Mesenchymal stem cell (in vitro differentiated cells and primary cell): ENCODE results near the gene ARHGAP42.

Source experiments
- DNase-seq: peaks from one replicate; pipeline ENCODE4 v3.0.0-alpha.2; 2013
- H2AFZ ChIP-seq: one replicate; pipeline ENCODE4 v1.6.1; 2013; ENCODE audit warnings: low read depth, mild to moderate bottlenecking, control low read depth, inconsistent platforms, low read length, moderate library complexity
- H2AK5ac ChIP-seq: 2 replicates; pipeline ENCODE4 v1.6.1; 2013; ENCODE audit warnings: low read length, moderate library complexity, mild to moderate bottlenecking, inconsistent platforms; ENCODE audit not compliant: severe bottlenecking
- H2BK120ac ChIP-seq: one replicate; pipeline ENCODE4 v1.6.1; 2013; ENCODE audit warnings: low read depth, mild to moderate bottlenecking, inconsistent platforms, low read length, moderate library complexity
- H2BK12ac ChIP-seq, 2 experiments: one replicate each; pipeline ENCODE4 v1.6.1; 2013; ENCODE audit warnings: inconsistent platforms in 2 of 2, low read length in 2 of 2, mild to moderate bottlenecking in 2 of 2, moderate library complexity in 2 of 2, control low read depth in 1 of 2
- H2BK15ac ChIP-seq: one replicate; pipeline ENCODE4 v1.6.1; 2013; ENCODE audit warnings: mild to moderate bottlenecking, low read depth, inconsistent platforms; ENCODE audit not compliant: poor library complexity, severe bottlenecking
- H2BK5ac ChIP-seq: 2 replicates; pipeline ENCODE4 v1.6.1; 2013; ENCODE audit warnings: low read depth, mild to moderate bottlenecking, low read length, control low read depth, inconsistent platforms; ENCODE audit not compliant: poor library complexity, severe bottlenecking
- H3K14ac ChIP-seq, 2 experiments: one replicate each; pipeline ENCODE4 v1.6.1; 2013; ENCODE audit warnings: inconsistent platforms in 2 of 2, low read length in 2 of 2, control low read depth in 1 of 2, mild to moderate bottlenecking in 1 of 2, moderate library complexity in 1 of 2
- H3K18ac ChIP-seq, 2 experiments: one replicate each; pipeline ENCODE4 v1.6.1; 2013; ENCODE audit warnings: inconsistent platforms in 2 of 2, low read length in 2 of 2, control low read depth in 1 of 2, low read depth in 1 of 2, mild to moderate bottlenecking in 1 of 2
- H3K23ac ChIP-seq, 2 experiments: one replicate each; pipeline ENCODE4 v1.6.1; 2013; ENCODE audit warnings: inconsistent platforms in 2 of 2, low read length in 2 of 2, mild to moderate bottlenecking in 2 of 2, moderate library complexity in 2 of 2, control low read depth in 1 of 2
- H3K27ac ChIP-seq: 2 replicates; pipeline ENCODE4 v1.5.1; 2013; ENCODE audit warnings: mild to moderate bottlenecking, moderate library complexity, low read length, control low read depth, inconsistent platforms; ENCODE audit not compliant: poor library complexity, severe bottlenecking
- H3K27me3 ChIP-seq, 2 experiments: 2 replicates each; pipeline versions ENCODE4 v1.6.1 to v1.7.0; 2013; ENCODE audit warnings: low read length in 2 of 2, mild to moderate bottlenecking in 2 of 2, moderate library complexity in 2 of 2, control low read depth in 1 of 2, inconsistent platforms in 1 of 2; ENCODE audit not compliant: control insufficient read depth in 1 of 2, insufficient read depth in 1 of 2
- H3K36me3 ChIP-seq, 2 experiments: 2 replicates each; pipeline versions ENCODE4 v1.6.1 to v1.7.0; 2013; ENCODE audit warnings: low read length in 2 of 2, control low read depth in 1 of 2, inconsistent platforms in 1 of 2, low read depth in 1 of 2, mild to moderate bottlenecking in 1 of 2; ENCODE audit not compliant: insufficient read depth in 2 of 2, control insufficient read depth in 1 of 2
- H3K4ac ChIP-seq, 2 experiments: one replicate each; pipeline ENCODE4 v1.6.1; 2013; ENCODE audit warnings: inconsistent platforms in 2 of 2, low read length in 2 of 2, mild to moderate bottlenecking in 2 of 2, moderate library complexity in 2 of 2, control low read depth in 1 of 2, low read depth in 1 of 2
- H3K4me1 ChIP-seq: 2 replicates; pipeline ENCODE4 v1.6.1; 2013; ENCODE audit warnings: low read depth, low read length, control low read depth; ENCODE audit not compliant: control insufficient read depth, insufficient read depth
- H3K4me2 ChIP-seq: 2 replicates; pipeline ENCODE4 v1.6.1; 2013; ENCODE audit warnings: low read length, mild to moderate bottlenecking, inconsistent platforms; ENCODE audit not compliant: poor library complexity, severe bottlenecking
- H3K4me3 ChIP-seq, 2 experiments: 2 replicates each; pipeline versions ENCODE4 v1.5.1 to v1.7.0; 2013; ENCODE audit warnings: low read length in 2 of 2, mild to moderate bottlenecking in 2 of 2, control low read depth in 1 of 2, low read depth in 1 of 2; ENCODE audit not compliant: insufficient read depth in 1 of 2
- H3K79me1 ChIP-seq: replicated peaks from 2 replicates; pipeline ENCODE4 v1.6.1; 2013; ENCODE audit warnings: mild to moderate bottlenecking, control low read depth, low read length, inconsistent platforms; ENCODE audit not compliant: poor library complexity, severe bottlenecking
- H3K9ac ChIP-seq: 2 replicates; pipeline ENCODE4 v1.7.0; 2013; ENCODE audit warnings: mild to moderate bottlenecking, low read length, moderate library complexity
- H3K9me3 ChIP-seq: 2 replicates; pipeline ENCODE4 v1.7.0; 2013; ENCODE audit warnings: mild to moderate bottlenecking, low read length; ENCODE audit not compliant: control insufficient read depth
- H4K8ac ChIP-seq: one replicate; pipeline ENCODE4 v1.6.1; 2013; ENCODE audit warnings: inconsistent platforms, mild to moderate bottlenecking, low read length, moderate library complexity
- H4K91ac ChIP-seq: one replicate; pipeline ENCODE4 v1.6.1; 2013; ENCODE audit warnings: mild to moderate bottlenecking, low read length, inconsistent platforms
- WGBS: methylation state at CpG from one replicate; pipeline ENCODE4 v1.1.7; 2013; ENCODE audit warnings: mixed read lengths; 5-methylcytosine and 5-hydroxymethylcytosine counted together

ARHGAP42 gene

GRCh38 chr11:100963375-100963774 is 276.3 kb downstream of the ARHGAP42 start:
- Histone ChIP-seq H3K4ac (no peak overlapping the region), H3K18ac (no peak overlapping the region), H3K4me3 (no peak overlapping the region), H3K27ac (no peak overlapping the region), H3K27me3 (no peaks in the 10 kb centered on the region), H2AK5ac (no peak overlapping the region), H2BK15ac (no peak overlapping the region), H4K91ac (no peak overlapping the region), H3K36me3 (peaks cover 11 to 31% of the 10 kb centered on the region in 2 experiments), H3K4me1 (no peaks in the 10 kb centered on the region), H2BK120ac (no peak overlapping the region), H3K23ac (no peak overlapping the region), H3K9me3 (peaks cover 7% of the 10 kb centered on the region), H2BK5ac (no peak overlapping the region), H3K9ac (no peak overlapping the region), H3K14ac (no peak overlapping the region), H4K8ac (no peak overlapping the region), H3K4me2 (no peak overlapping the region), H2BK12ac (no peak overlapping the region), H3K79me1 (peaks cover 1% of the 10 kb centered on the region), H2AFZ (no peak overlapping the region)
- WGBS: 80% methylated on average over 1 of the region's 1 CpG
- no peak for DNase-seq

GRCh38 chr11:100964435-100964834 is 277.3 kb downstream of the ARHGAP42 start:
- H2AFZ ChIP-seq: no peak overlapping the region
- H3K27me3 ChIP-seq: no peaks in the 10 kb centered on the region
- no peak overlapping the region for H3K4me2 ChIP-seq
- H3K4me3 ChIP-seq: no peak overlapping the region
- no peak overlapping the region for H3K23ac ChIP-seq
- H3K9ac ChIP-seq: no peak overlapping the region
- 100% methylated on average over 2 of the region's 3 CpGs for WGBS
- no peak overlapping the region for H4K91ac ChIP-seq
- H3K14ac ChIP-seq: no peak overlapping the region
- no peak overlapping the region for H2BK120ac ChIP-seq
- H3K9me3 ChIP-seq: peaks cover 16% of the 10 kb centered on the region
- no peak overlapping the region for H3K18ac ChIP-seq
- H3K79me1 ChIP-seq: peaks cover 1% of the 10 kb centered on the region
- H3K27ac ChIP-seq: no peak overlapping the region
- no peak overlapping the region for H2AK5ac ChIP-seq
- peaks cover 11 to 31% of the 10 kb centered on the region in 2 experiments for H3K36me3 ChIP-seq
- no peaks in the 10 kb centered on the region for H3K4me1 ChIP-seq
- no peak overlapping the region for H2BK15ac ChIP-seq
- no peak overlapping the region for H2BK5ac ChIP-seq
- H4K8ac ChIP-seq: no peak overlapping the region
- H3K4ac ChIP-seq: no peak overlapping the region
- DNase-seq: no peak
- H2BK12ac ChIP-seq: no peak overlapping the region

GRCh38 chr11:100965346-100965745 is 278.3 kb downstream of the ARHGAP42 start:
- no peaks in the 10 kb centered on the region for H3K27me3 ChIP-seq
- peaks cover 23% of the 10 kb centered on the region for H3K9me3 ChIP-seq
- peaks cover 1% of the 10 kb centered on the region for H3K79me1 ChIP-seq
- no peak overlapping the region for H3K9ac ChIP-seq
- H3K23ac ChIP-seq: no peak overlapping the region
- DNase-seq: no peak
- H3K4me3 ChIP-seq: no peak overlapping the region
- no peak overlapping the region for H2BK12ac ChIP-seq
- no peak overlapping the region for H2AK5ac ChIP-seq
- H3K4me2 ChIP-seq: no peak overlapping the region
- H3K4ac ChIP-seq: no peak overlapping the region
- no peak overlapping the region for H2BK120ac ChIP-seq
- H3K27ac ChIP-seq: no peak overlapping the region
- H2BK15ac ChIP-seq: no peak overlapping the region
- H4K8ac ChIP-seq: no peak overlapping the region
- H3K18ac ChIP-seq: no peak overlapping the region
- H3K4me1 ChIP-seq: no peaks in the 10 kb centered on the region
- H4K91ac ChIP-seq: no peak overlapping the region
- no CpG with 5 or more reads among the region's 1 CpG for WGBS
- H3K14ac ChIP-seq: no peak overlapping the region
- H2BK5ac ChIP-seq: no peak overlapping the region
- no peak overlapping the region for H2AFZ ChIP-seq
- H3K36me3 ChIP-seq: peaks cover 11 to 31% of the 10 kb centered on the region in 2 experiments

GRCh38 chr11:100966366-100966765 is 279.3 kb downstream of the ARHGAP42 start:
- H4K8ac ChIP-seq: no peak overlapping the region
- no peak overlapping the region for H2BK12ac ChIP-seq
- no peaks in the 10 kb centered on the region for H3K27me3 ChIP-seq
- H3K18ac ChIP-seq: no peak overlapping the region
- no peak overlapping the region for H3K9ac ChIP-seq
- H3K4me1 ChIP-seq: no peaks in the 10 kb centered on the region
- H3K4ac ChIP-seq: no peak overlapping the region
- peaks cover 11 to 23% of the 10 kb centered on the region in 2 experiments for H3K36me3 ChIP-seq
- no peak overlapping the region for H3K14ac ChIP-seq
- peaks cover 4% of the 10 kb centered on the region for H3K79me1 ChIP-seq
- H2BK15ac ChIP-seq: no peak overlapping the region
- H2AFZ ChIP-seq: no peak overlapping the region
- no peak overlapping the region for H3K4me3 ChIP-seq
- no peak overlapping the region for H2BK5ac ChIP-seq
- DNase-seq: no peak
- no peak overlapping the region for H2BK120ac ChIP-seq
- no peak overlapping the region for H3K27ac ChIP-seq
- no peak overlapping the region for H3K4me2 ChIP-seq
- H3K23ac ChIP-seq: no peak overlapping the region
- H2AK5ac ChIP-seq: no peak overlapping the region
- peaks cover 23% of the 10 kb centered on the region for H3K9me3 ChIP-seq
- no peak overlapping the region for H4K91ac ChIP-seq
